ENCODE measurements around the gene DCTD.

Gene DCTD

DNA sequence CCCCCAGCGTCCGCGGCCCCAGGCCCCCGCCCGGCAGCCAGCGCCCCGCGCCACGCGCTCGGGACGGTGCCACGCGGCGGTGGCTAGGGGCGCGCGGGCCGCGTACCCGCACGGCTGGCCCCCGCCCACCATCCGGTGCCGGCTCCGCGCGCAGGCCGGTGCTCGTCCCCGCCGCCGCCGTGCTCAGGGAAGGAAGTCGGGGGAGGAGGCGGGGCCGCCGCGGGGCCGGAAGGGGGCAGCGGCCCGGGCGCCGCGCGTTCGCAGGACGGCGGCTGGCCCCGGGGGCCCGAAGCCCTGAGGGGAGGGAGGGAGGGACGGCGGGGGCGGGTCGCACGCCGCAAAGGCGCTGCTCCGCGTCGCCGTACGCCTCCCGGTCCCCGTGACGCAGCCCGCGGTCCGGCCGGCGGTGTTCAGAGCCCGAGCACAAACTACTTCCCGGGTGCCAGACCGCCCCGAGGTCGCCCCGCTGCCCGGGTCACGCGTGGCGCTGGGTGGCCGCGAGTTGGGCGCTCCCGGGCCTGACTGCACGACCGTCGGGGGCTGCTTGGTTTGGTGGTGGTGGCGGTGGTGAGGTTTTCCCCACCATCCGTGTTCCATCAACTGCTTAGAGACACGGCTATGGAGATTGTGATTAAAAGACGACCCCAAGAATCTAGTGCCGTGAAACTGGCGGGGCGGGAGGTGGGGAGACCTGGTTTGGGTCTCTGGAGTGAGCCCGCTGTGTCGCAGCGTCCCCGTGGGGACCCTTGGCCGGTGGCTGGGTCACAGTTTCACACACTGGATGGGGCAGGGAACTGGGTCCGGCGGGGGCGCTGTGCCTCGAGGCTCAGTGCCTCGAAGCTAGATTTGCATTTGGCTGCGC, at the start of gene DCTD:
Gene DCTD, minus strand, starts transcription at position 205 of the 862 bp plus-strand sequence. CDS start 1,818 bp downstream, outside the sequence.
- FAIRE-seq, result no peak

DNA sequence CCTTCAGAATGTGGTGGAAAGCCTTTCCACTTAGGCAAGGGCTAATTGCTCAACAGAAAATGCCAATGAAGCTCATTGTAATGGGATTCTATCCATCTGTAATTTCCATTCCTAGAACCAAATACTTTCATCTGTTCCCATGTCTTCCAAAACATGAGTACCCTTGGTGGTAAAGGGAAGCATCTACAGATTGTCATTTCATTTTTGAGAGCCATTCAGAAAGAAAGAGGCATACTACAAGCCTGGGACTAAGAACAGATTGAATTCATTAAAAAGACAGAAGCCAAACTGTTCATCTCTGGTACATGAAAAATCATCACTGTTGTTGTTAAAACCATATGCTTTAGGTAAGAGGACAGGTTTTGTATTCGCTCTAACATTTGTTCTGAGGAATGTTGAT, 43.6 kb upstream of the DCTD start:
- no peak for FAIRE-seq

DNA sequence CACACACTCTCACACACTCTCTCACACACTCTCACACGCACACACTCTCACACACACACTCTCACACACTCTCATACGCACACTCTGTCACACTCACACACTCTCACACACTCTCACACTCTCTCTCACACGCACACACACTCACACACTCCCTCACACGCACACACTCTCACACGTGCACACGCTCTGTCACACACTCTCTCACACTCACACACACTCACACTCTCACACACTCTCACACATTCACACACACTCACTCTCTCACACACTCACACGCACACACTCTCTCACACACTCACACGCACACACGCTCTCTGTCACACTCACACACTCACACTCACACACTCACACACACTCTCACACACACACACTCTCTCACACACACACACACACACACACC, 43.0 kb upstream of the DCTD start:
- FAIRE-seq, result no peak

DNA sequence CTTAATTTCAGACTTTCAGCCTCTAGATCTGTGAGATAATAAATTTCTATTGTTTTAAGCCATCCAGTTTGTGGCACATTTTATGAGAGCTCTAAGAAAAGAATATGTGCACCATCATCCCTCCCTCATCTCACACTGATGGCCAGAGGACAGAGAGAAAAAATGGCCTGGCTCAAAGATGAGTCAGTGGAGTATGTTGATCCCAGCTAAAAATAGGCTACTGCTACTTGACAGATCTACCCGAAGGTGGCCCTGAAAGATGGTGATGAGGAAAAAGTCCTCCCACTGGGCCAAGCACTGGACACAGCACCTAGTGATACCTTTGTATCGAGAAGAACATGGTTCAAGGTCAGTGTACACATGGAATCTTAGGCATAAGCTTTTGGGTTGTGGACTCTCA, 38.2 kb upstream of the DCTD start:
- FAIRE-seq, result no peak

DNA sequence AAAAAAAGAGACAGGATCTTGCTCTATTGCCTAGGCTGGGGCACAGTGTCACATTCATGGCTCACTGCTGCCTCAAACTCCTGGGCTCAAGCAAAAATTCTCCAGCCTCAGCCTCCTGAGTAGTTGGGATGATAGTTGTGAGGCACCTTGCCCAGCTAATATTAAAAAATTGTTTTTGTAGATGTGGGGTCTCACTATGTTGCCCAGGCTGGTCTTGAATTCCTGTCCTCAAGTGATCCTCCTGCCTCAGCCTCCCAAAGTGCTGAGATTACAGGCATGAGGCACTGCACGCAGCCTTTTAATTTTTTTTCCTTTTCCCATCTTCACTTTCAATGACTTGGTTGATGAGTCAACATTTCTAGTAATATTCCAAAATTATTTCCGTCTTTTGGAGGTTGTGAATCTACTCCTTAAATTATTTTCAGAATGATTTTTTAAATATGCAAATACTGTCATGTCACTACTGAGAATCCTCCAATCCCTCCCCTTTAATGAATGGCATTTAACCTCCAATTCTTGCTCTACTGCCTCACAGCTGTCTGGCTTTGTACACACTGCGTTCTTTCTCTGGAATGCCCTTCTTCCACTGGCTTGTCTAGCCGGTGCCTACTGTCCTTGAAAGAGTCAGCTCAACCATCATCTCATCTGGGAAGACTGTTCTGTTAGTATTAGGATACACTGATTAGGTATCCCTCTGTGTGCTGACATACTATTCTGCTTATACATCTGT, 27.5 kb upstream of the DCTD start:
- no peak for FAIRE-seq

DNA sequence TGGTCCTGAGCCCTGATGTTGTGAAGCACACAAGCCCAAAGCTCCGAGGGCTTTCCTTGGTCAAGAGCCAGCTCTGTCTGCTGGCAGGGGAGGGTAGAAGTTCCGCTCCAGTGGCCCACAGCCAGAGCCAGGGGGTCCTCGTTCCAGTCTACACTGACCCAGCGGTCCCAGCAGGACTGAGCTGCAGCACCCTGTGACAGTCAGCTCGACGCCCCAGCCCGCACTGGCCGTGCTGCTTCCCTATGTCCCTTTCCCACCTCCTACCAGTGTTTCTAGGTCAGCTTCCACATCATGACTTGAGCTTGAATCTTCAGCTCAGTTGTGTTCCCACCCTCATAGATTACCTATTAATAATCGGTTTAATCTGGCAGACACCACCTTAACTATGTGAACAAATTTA, 22.5 kb upstream of the DCTD start:
- FAIRE-seq, result no peak

DNA sequence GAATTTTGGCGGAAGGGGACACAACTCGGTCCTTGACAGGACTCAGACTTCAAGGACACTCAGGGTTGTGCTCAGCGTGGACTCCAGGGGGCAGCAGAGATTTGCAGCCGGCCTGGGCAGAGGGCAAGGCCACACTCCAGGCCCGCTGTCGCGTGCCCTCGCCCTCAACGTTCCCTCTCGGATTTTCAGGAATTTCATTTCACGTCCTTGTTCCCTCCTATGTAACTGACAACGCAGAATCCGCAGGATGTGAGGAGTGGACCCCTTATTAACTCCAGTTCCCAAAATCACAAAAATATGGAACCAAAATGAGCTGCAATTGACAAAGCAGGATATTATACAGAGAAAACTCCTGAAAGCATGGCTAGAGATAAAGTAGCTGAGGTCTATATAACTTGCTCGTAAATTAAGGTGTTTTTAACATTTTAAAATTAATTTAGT, 21.0 kb upstream of the DCTD start:
- FAIRE-seq, result no peak

DNA sequence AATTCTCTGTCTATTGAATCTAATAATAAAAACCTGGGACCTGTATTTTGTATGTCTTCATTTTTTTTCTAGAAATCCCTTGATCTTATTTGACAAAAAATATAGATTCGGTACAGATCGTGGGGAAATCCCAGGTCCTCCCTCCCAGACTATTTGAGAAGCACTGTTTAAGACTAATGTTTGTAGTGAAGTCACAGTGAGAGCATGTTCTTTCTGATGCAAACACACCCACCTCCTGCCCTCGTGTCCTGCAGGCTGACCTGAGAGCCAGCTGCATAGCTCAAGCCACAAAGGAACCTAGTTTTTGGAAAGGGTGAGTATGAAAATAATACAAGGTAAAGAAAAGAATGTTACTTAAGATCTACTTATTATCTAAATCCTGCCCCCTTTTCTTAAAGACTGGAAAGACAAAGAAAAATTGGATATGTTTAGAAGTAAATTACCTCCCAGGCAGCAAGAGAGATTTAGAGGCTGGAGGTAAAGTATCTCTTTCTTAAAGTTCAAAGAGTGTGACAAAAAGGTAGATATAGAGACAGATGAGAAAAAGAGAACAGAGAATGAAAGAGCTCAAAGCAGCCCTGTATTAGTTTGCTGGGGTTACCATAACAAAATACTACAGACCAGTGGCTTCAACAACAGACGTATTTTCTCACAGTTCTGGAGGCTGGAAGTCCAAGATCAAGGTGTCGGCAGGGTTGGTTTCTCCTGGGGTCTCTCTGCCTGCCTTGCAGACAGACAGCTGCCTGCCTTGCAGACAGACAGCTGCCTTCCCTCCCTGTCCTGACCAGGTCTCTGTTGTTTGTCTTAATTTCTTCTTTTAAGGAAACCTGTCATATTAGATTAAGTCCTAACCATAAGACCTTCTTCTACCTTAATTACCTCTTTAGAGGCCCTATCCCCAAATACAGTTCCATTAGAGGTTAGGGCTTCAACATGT, 20.4 kb upstream of the DCTD start:
- no peak for FAIRE-seq

DNA sequence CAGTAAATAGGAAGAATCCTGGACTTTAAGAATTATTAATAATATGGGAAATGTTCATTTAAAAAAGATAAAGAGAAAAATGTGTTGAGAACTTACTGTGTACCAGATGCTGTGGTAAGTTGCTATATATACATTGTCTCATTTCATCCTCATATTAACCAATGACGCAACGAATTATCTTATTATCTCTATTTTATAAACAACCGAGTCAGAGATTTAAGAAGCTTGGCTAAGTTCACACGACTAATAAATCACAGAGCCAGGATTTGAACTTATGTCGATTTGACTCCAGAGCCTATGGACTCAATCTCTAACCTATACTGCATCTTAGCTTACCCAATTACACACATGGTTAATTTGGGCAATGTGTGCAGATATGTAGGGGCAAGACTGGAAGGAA, 15.5 kb upstream of the DCTD start:
- FAIRE-seq, result no peak

DNA sequence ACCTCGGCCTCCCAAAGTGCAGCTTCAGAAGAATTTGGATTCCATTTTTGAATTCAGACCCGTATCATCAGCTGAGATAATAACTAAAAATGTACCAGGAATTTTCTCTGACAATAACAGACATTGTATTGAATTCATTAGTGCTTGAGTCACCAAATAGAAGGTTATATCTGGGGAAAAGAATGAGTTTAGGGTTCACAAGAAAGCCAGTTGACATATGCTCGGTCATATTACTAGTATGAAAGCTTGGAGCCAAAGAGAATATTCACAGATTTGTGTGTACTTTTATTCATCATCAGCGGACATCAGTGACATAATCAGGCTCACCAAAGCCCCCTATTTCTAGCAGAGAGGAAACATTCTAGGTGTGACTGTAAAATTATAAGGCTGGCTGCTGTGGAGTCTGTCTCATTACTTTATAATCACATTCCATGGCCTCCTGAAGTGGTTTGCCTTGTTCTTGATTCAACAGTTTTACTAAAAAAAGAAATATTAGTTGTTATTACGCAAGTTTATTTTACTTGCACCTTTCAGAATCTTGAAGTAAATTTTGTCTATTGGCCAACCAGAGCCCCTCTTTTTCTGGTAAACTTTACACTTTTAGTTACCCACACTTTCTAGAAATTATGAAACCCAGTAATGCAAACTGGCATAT, 14.6 kb upstream of the DCTD start:
- FAIRE-seq, result no peak

DNA sequence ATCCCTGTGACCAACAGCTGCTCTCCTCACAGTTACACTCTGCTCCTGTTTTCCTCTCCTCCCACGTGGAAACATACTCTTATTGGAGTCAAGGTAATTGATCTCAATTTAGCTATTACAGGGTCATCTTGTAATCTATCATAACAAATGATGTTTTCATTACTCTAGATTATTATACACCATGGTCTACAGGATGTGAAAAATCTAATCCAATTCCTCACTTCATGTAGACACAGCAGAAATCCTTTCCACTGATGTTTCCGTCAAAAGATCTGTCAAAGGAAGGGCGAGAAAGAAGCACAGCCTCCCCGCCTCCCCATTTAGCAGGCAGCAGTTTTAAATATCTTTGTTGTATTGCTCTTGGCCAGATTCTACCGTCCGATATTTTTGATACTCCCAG, 13.7 kb upstream of the DCTD start:
- no peak for FAIRE-seq

DNA sequence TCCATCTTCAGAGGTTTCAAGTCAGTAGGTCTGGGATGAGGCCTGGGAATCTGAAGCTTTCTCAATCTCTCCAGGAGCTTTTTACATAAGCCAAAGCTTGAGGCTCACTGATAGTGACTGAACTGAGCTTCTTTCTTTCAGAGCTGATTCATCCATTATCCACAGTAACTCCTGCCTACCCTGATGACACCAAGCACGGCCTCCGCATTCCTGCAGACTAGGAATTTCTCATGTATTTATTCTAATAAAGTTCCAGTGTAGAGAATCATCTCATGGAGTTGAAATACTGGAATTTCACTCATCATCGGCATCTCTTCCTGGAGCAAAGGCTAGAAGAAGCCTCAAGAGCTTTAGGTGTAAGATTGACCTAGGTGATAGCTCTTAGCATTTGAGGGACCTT, 12.1 kb upstream of the DCTD start:
- no peak for FAIRE-seq

DNA sequence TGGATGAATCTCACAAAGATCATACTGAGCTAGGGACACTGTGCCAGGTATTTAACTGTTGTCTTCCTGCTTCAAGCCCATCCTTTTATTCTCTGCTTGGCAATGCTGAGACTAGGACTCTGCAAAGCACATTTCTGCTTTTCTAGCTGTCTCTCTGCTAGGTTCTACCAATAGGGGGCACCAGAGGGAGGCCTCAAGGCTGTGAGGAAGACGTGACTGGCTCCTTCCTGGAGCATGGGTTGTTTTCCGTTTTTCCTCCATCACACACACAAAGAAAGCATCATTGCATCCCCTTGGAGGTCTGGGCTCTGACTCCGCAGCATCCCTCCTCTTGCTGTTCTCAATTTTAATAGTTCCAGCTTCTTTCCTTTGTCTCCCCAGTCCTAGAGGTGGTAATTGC, 10.9 kb upstream of the DCTD start:
- no peak for FAIRE-seq

DNA sequence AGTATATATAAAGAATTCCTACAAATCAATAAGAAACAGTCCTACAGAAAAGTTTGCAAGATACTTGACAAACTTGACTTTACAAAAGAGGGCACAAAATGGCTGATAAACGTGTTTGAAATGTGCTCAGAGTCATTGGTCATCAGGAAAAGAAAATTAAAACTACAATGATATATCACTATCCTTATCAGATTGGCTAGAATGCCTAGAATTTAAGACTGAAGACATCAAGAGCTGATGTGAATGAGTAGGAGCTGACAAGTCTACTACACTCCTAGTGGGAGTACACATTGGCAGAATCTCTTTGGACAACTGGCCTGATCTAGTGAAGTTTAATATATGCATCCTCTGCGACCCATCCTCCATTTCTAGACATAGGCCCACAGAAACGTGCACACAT, 10.3 kb upstream of the DCTD start:
- no peak for FAIRE-seq

DNA sequence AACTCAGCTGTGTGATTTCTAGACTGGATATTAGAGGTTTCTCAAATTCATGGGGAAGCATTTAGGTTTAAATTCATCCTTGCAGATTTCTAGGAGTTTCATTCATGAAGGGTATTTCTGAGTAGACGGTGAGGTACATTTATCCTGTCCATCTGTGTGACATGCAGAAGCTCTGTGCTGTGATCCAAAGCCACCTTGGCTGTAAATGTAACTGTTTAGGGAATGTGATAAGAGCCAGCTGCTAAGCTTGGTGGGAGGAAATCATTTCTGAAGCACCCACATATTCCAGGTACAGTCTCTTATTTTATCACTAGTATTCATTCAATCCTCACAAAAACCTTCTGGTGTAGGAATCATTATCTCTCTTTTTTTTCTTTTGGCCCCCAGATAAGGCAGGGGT, 8.7 kb upstream of the DCTD start:
- FAIRE-seq, result no peak

DNA sequence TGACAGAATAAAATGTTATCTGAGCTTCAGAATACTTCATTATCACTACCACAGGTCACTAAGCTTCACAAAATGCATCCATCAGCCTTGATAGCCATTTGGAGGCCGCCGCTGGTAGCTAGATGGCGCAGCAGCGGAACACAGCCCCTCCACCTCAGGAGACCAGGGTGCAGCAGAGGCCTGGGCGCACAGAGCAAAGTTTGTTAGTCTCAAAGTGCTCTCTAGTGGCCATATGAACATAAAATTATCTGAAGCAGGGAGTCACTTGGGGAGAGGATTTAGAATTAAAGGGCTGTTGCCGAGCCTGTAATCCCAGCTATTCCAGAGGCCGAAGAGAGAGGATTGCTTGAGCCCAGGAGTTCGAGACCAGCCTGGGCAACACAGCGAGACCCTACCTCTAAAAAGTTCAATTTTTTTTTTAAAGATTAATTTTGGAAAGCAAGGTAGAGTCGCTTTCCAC, 8.1 kb upstream of the DCTD start:
- no peak for FAIRE-seq

DNA sequence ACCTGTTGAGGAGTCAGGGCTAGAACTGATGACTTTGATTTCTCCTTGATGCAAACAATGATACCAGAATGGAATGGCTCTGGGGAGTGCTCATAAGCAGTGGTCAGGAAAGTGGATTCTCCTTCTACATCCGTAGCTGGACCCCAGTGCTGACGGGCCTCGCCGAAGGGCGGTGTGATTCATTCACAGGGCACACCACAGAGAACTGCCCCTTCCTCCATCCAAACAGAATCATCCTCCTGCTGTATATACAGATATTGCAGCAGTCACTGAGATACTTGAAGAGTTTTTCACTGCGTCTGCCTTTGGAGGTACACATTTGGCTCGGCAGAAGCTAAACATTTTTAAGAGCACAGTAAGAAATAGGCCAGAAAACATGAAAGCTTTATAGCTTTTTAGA, 7.3 kb upstream of the DCTD start:
- no peak for FAIRE-seq

DNA sequence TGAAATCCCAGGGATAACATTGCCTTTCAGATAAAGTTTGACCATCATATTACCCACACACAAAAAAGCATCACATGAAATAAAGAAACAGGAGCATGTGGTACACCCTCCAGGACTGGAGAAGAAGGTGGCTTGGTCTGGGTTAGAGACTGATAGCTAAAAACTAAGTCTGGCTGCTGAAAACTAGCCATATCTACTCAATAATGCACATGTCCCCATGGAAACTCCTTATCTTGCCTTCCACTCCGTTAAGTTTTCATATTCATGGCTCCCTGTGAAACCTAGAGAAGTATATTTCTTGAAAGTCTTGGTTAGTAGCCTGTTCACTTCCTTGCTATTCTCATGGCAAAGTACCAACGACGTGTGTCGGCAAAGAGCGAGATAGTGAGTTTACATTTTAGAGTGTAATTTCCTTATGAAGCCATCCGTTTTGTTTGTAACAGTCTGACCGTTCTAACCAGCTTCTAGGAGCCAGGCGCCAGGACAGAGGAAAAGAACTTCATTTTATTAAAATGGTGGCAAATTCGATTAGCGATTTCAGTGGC, 6.7 kb upstream of the DCTD start:
- FAIRE-seq, result no peak

DNA sequence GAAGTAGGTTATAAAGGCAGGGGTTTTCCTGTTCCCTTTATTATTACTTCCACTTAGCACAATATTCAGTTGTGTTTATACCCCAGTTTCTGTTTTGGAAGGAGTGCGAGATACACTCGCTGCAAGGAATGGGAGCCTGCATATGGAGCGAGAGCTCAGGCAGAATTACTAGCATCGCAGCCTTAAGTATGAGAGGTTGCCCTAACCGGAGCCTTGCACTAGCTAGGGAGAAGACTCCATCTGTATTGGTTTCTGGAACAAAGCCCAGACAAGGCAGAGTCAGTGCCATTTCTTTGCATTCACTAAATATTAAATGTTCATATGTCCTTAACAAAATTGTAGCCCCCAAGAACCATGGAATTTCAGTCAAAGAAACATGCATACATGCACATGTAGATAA, 6.2 kb upstream of the DCTD start:
- FAIRE-seq, result no peak

DNA sequence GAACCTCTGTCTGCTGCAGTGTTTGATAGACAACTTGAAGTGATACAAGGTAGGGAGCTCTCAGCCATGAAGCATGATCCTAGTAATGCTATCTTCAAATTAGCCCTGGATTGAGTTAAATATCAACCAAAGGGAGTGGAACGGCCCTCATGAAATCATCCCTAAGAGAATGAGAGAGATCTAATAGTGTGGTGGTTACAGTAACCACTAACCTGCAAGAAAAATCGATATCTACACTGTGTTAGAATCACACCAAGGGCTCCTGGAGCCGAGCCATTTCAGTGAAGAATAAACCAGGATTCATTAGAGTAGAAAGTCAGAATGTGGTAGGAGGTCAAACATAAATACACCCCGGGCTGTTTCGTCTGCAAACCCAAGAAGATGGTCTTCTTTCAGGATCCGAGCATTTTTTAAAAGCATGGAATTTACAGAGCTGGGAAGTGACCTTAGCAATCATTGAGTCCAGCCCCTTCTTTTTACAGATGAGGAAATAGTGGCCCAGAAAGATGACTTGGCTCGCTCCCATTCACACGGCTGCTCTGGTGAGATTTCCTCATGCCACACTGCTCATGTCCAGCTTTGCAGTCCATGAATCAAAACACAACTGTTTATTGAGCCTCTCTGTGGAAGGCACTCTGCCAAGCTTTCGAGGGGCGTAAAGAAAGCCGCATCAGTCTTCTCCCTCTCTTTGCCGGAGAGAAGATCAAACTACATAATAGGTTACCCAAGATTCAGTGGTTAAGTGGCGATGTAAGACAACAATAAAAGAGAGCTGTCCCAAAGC, 5.5 kb upstream of the DCTD start:
- FAIRE-seq, result no peak

DNA sequence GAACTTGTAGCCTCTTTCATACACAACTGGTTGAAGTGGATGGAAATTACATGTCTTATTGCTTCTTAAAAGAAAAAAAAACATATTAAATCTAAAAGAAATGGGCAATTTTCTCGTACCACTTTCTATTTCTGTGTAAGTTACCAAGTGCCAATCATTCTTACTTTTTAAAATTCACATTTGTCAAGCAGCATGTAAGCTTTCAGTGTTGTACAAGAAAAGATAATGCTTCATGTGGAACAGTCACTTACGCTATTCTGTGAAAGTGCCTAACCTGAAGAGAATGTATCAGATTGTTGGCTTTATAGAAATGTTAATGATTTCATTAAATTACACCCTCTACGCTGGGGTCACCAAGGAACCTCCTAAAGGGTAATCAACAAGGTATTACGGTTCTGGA, 4.4 kb upstream of the DCTD start:
- FAIRE-seq, result no peak

Measured in colon (tissue), 2 donors.